Coronary artery (tissue), 2 donors: ENCODE results near the gene RNF207.

Source experiments
- DNase-seq: peaks from one replicate; pipeline ENCODE4 v3.0.0-alpha.2; 2017; ENCODE audit warnings: low spot score
- H3K27ac ChIP-seq, 2 donors: fragments of 200-600 bp; sonication (generic); one replicate each; pipeline ENCODE4 v1.5.1; 2016 to 2019
- H3K4me3 ChIP-seq: fragments of 200-600 bp; sonication (generic); 2 replicates; pipeline ENCODE4 v1.5.1; 2016; ENCODE audit warnings: mild to moderate bottlenecking, moderate library complexity
- TF ChIP-seq, protein P1 (sequence below): fragments of 200-600 bp; sonication (generic); IDR thresholded peaks from one replicate; pipeline ENCODE4 v1.5.1; 2019; ENCODE audit warnings: antibody characterized with exemption

The RNF207 gene, protein sequence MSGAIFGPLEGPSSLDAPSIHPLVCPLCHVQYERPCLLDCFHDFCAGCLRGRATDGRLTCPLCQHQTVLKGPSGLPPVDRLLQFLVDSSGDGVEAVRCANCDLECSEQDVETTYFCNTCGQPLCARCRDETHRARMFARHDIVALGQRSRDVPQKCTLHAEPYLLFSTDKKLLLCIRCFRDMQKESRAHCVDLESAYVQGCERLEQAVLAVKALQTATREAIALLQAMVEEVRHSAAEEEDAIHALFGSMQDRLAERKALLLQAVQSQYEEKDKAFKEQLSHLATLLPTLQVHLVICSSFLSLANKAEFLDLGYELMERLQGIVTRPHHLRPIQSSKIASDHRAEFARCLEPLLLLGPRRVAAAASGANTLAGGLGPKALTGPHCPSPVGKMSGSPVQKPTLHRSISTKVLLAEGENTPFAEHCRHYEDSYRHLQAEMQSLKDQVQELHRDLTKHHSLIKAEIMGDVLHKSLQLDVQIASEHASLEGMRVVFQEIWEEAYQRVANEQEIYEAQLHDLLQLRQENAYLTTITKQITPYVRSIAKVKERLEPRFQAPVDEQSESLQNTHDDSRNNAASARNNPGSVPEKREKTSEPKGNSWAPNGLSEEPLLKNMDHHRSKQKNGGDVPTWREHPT

DNA sequence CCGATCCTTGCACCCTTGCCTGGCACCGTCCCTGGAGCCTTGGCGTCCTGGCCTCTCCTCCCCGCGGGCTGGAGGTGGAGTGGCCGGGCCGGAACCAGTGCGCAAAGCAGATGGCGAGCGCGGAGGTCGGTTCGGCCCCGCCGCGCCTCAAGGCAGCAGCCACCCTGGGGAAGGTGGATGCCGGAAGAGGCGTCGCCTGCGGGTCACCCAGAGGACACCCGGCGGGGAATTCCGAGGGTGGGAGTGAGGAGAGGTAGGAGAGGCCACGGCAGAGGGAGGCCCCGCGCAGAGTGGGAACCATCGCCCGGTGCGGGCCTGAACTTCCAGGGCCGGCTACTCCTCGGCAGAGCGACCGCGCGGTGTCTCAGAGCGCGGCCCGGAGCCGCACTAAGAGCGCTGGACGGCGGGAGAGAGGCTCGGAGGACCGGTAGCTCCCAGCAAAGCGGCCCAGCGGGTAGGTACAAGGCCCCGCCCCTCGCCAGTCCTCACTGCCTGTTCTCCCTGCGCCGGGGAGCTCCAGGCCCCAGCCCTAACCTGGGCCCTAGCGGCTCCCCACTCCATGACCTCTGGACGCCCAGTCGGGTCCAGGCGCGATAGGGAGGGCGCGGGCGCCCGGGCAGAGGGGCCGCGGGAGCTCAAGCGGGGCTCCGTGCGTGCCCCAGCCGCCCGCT, at the start of gene RNF207:
TSS of gene RNF207 (plus strand) at position 271 of the 671 bp plus-strand sequence. CDS start 417 bp downstream, outside the sequence.
- H3K27ac ChIP-seq = peak within 1 kb of the TSS; percentile 38 to 82
- TF ChIP-seq, protein P1, sequence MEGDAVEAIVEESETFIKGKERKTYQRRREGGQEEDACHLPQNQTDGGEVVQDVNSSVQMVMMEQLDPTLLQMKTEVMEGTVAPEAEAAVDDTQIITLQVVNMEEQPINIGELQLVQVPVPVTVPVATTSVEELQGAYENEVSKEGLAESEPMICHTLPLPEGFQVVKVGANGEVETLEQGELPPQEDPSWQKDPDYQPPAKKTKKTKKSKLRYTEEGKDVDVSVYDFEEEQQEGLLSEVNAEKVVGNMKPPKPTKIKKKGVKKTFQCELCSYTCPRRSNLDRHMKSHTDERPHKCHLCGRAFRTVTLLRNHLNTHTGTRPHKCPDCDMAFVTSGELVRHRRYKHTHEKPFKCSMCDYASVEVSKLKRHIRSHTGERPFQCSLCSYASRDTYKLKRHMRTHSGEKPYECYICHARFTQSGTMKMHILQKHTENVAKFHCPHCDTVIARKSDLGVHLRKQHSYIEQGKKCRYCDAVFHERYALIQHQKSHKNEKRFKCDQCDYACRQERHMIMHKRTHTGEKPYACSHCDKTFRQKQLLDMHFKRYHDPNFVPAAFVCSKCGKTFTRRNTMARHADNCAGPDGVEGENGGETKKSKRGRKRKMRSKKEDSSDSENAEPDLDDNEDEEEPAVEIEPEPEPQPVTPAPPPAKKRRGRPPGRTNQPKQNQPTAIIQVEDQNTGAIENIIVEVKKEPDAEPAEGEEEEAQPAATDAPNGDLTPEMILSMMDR = no peak
- peak within 1 kb of the TSS; percentile 76 for H3K4me3 ChIP-seq
- DNase-seq = no peak

DNA sequence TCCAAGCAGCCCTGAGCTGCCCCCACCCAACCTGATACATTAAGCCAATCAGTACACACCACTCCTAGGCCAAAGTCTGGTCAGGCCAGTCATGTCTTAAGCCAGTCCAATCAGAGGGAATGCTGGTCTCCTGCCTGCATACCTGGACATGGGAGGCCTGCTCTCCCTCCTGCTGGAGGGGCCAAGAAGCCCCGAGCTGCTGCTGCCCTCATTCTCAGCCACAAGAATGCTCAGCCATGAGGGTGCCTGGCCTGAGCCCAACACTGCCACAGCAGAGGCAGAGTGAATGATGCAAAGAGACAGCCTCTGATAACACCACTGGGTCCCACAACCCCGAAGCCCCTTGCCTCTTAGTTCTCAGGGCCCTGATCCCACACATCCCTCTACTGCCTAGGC, 48.8 kb upstream of the RNF207 start:
- TF ChIP-seq, protein P1 = no peak
- H3K27ac ChIP-seq = no peak overlapping the region
- no peak overlapping the region for H3K4me3 ChIP-seq
- DNase-seq = no peak

DNA sequence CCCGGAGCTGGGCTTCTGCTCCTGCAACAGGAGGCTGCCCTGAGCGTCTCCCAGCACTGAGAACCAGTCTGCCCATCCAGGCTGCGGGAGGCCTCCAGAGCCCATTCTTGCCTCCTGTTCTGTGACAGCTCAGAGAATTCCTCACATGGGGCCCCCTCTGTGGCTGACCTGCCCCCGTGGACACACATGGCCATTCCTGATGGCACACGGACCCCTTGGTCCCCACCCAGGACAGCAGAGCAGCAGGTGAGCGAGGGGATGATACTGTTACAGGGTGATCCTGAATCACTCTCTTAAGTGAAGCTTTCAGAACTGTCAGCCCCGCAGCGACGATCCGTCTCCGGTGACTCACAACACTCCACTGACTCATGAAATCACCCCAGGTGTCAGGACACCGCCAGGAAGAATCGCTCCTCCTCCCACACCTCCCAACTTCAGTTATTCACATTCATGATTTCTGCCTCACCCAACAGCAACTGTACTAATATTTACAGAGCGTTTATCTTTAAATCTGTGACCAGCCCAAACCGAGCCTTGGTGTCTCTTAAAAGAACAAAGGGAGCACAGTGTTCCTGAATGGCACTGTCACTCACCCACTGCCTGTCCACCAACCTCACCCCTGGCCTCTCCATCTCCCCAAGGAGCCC, 48.3 kb upstream of the RNF207 start:
- TF ChIP-seq, protein P1 = no peak
- H3K4me3 ChIP-seq = no peak overlapping the region
- H3K27ac ChIP-seq = no peak overlapping the region
- DNase-seq = no peak

DNA sequence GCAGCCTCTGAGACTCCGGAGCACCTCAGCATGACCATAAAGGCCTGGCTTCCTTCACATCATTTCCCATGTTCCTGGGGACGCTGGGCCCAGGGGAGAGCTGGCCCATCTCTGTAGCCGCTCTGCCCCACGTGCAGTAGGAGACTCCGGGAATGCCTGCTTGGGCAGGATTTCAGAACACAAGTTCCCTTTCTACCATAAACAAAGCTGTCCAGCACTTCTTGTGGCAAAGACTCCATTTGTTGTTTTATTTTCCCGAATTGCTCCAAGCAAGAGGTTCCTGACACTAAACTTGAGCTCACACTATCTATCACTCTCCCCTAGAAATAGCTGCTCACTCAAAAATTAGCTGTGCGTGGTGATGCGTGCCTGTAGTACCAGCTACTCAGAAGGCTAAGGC, 47.7 kb upstream of the RNF207 start:
- Histone ChIP-seq H3K4me3 (no peak overlapping the region), H3K27ac (no peak overlapping the region)
- TF ChIP-seq, protein P1 = no peak
- DNase-seq = no peak

DNA sequence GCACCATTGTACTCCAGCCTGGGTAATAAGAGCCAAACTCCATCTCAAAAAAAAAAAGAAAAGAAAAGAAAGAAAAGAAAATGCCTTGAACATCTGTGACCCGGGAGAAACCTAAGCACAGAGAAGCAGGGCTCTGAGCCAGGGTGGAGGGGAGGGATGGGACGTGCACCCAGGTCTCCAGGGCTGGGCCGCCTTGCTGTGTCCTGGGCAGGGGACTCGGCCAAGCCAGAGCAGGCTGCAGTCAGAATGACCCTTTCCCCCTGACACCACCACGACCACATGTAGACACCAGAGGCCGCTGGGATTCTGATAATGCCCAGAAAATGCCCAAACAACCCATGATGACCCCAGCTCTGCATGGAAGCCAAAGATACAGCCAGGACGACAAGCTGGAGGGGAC, 43.6 kb upstream of the RNF207 start:
- DNase-seq = no peak
- H3K4me3 ChIP-seq = no peak overlapping the region
- no peak overlapping the region for H3K27ac ChIP-seq
- TF ChIP-seq, protein P1 = no peak

DNA sequence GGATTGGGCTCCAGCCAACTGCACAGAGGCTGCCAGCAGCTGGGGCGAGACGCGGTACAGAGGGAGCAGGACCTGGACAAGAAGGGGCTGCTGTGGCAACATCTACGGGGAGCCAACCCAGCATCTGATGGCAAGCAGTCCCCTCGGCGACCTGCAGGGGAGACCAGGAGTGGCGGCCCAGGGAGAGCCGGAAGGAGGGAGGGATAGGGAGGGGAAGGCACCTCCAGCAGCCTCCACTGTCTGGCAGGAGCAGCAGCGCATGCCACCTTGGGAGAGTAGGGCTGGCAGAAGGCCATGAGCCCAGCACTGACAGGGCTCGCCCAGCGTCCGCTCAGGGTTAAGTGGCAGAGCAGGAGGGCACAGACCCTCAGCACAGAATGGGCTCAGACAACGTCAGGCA, 43.1 kb upstream of the RNF207 start:
- no peak for DNase-seq
- Histone ChIP-seq H3K4me3 (no peak overlapping the region), H3K27ac (no peak overlapping the region)
- TF ChIP-seq, protein P1 = no peak
